K562 (cell line): ENCODE results near the gene C1orf198. TPM values are rescaled to one million over a fixed set of nuclear protein-coding genes. Genes with fewer than 3 reads are reported as not detected.

Experiments
- ATAC-seq: fragments of 200-7000 bp; cut with Tn5 transposase; 3 replicates; pipeline ENCODE4 v1.9.1; 2020; ENCODE audit warnings: moderate library complexity
- BruUV-seq: library from RNA; stranded (reverse); fragments of 400-500 nt; replicated peaks from 2 replicates; lab custom pipeline; 2021; lab: Mats Ljungman, UMichigan
- CTCF ChIA-PET: fragments of 300-600 bp; formaldehyde crosslinking; extraction: SDS; loops from one replicate; lab custom pipeline; 2021; ENCODE audit warnings: low intra/inter-chr PET ratio; lab: Yijun Ruan, JAX
- POLR2A ChIA-PET: fragments of 300-600, 350-650 bp; sonication (Branson Sonifier 250); formaldehyde crosslinking; extraction: SDS; loops from one replicate; lab custom pipeline; 2021; ENCODE audit warnings: antibody characterized with exemption, inconsistent platforms; lab: Yijun Ruan, JAX
- DNase-seq, 4 experiments: peaks; one replicate each; pipeline versions ENCODE4 v3.0.0 to v3.0.0-alpha.2; 2011 to 2018; ENCODE audit warnings: low spot score in 3 of 4, mixed read lengths in 3 of 4; ENCODE audit errors: extremely low read depth in 1 of 4
- FAIRE-seq: peaks from 2 replicates; lab custom pipeline; 2011; peaks lifted over from hg19 to GRCh38; lab: Jason Lieb, UNC
- H2AFZ ChIP-seq: 2 replicates; pipeline ENCODE4 v1.6.0; 2011; ENCODE audit warnings: low read depth, low read length, control low read depth, inconsistent platforms
- H3K27ac ChIP-seq: fragments of 200-600 bp; 3 replicates; pipeline ENCODE4 v1.8.0; 2011; ENCODE audit warnings: low read depth, mild to moderate bottlenecking, control low read depth, inconsistent platforms, low read length, moderate library complexity, mixed read lengths; ENCODE audit errors: extremely low read depth
- H3K27me3 ChIP-seq, 2 experiments: fragments of 300-600 bp in 1 of 2; 2 replicates in 1 of 2; 3 replicates in 1 of 2; pipeline versions ENCODE4 v1.6.0 to v1.8.0; 2011; ENCODE audit warnings: inconsistent platforms in 2 of 2, low read length in 2 of 2, mild to moderate bottlenecking in 1 of 2, mixed read lengths in 1 of 2, moderate library complexity in 1 of 2; ENCODE audit not compliant: control insufficient read depth in 2 of 2, insufficient read depth in 2 of 2
- H3K36me3 ChIP-seq: fragments of 300-600 bp; 3 replicates; pipeline ENCODE4 v1.8.0; 2011; ENCODE audit warnings: mild to moderate bottlenecking, low read length, inconsistent platforms; ENCODE audit not compliant: control insufficient read depth, insufficient read depth
- H3K4me1 ChIP-seq, 2 experiments: fragments of 200-600 bp in 1 of 2; replicated peaks in 1 of 2; 2 replicates in 1 of 2; 3 replicates in 1 of 2; pipeline versions ENCODE4 v1.5.1 to v1.8.0; 2011; ENCODE audit warnings: inconsistent platforms in 2 of 2, low read length in 2 of 2, mild to moderate bottlenecking in 1 of 2, mixed read lengths in 1 of 2, moderate library complexity in 1 of 2; ENCODE audit not compliant: control insufficient read depth in 2 of 2, insufficient read depth in 2 of 2
- H3K4me2 ChIP-seq: 2 replicates; pipeline ENCODE4 v1.6.1; 2011; ENCODE audit warnings: low read length, control low read depth, inconsistent platforms, mixed read lengths; ENCODE audit not compliant: insufficient read depth
- H3K4me3 ChIP-seq: fragments of 200-600 bp; sonication (generic), shearing (Covaris generic); 2 replicates; pipeline ENCODE4 v1.5.1; 2016; ENCODE audit warnings: control low read depth, inconsistent platforms
- H3K79me2 ChIP-seq: fragments of 200-600 bp; 3 replicates; pipeline ENCODE4 v1.8.0; 2011; ENCODE audit warnings: low read length, inconsistent platforms; ENCODE audit not compliant: control insufficient read depth, insufficient read depth
- H3K9ac ChIP-seq, 2 experiments: 2 replicates each; pipeline versions ENCODE4 v1.6.0 to v1.6.1; 2011; ENCODE audit warnings: low read depth in 2 of 2, low read length in 2 of 2, control low read depth in 1 of 2, inconsistent platforms in 1 of 2, mild to moderate bottlenecking in 1 of 2, mixed read lengths in 1 of 2; ENCODE audit not compliant: insufficient read depth in 1 of 2
- H3K9me1 ChIP-seq: one replicate; pipeline ENCODE4 v1.6.0; 2011; ENCODE audit warnings: inconsistent platforms, mild to moderate bottlenecking, low read length, moderate library complexity; ENCODE audit not compliant: control insufficient read depth, insufficient read depth
- H3K9me3 ChIP-seq: replicated peaks from 2 replicates; pipeline ENCODE4 v1.5.1; 2011; ENCODE audit warnings: low read depth, low read length, inconsistent platforms; ENCODE audit not compliant: control insufficient read depth, insufficient read depth
- H4K20me1 ChIP-seq: replicated peaks from 2 replicates; pipeline ENCODE4 v1.6.1; 2011; ENCODE audit warnings: low read length, inconsistent platforms, mixed read lengths; ENCODE audit not compliant: control insufficient read depth, insufficient read depth
- ARNT ChIP-seq, 2 experiments: fragments of 450-650 bp; IDR thresholded peaks; 2 replicates each; pipeline ENCODE4 v1.6.1; 2016; ENCODE audit warnings: mild to moderate bottlenecking in 1 of 2
- CBFA2T3 ChIP-seq: fragments of 450-650 bp; IDR thresholded peaks from 2 replicates; pipeline ENCODE4 v1.6.1; 2017
- CREM ChIP-seq: IDR thresholded peaks from 2 replicates; pipeline ENCODE4 v1.6.1; 2014; ENCODE audit warnings: antibody characterized with exemption, low read depth
- EGR1 ChIP-seq: fragments of 450-650 bp; conservative IDR thresholded peaks from 2 replicates; pipeline ENCODE4 v1.6.1; 2017; ENCODE audit warnings: mild to moderate bottlenecking
- ESRRA ChIP-seq: fragments of 450-650 bp; IDR thresholded peaks from 2 replicates; pipeline ENCODE4 v1.6.1; 2014; ENCODE audit warnings: low read depth, mild to moderate bottlenecking, moderate library complexity, borderline replicate concordance
- ILK ChIP-seq: fragments of 450-650 bp; IDR thresholded peaks from 2 replicates; pipeline ENCODE4 v1.6.1; 2016; ENCODE audit warnings: missing genetic modification characterization, low read depth, mild to moderate bottlenecking, missing compliant biosample characterization, moderate library complexity, borderline replicate concordance
- NR3C1 ChIP-seq: sonication (generic); formaldehyde crosslinking; IDR thresholded peaks from 2 replicates; pipeline ENCODE4 v1.8.1; 2022; ENCODE audit warnings: missing genetic modification reagents
- RHOXF2B ChIP-seq: fragments of 250-450 bp; sonication (Bioruptor Pico); conservative IDR thresholded peaks from 2 replicates; pipeline ENCODE4 v1.5.1; 2021
- SRSF7 ChIP-seq: fragments of 200-400 bp; formaldehyde crosslinking; optimal IDR thresholded peaks from 2 replicates; pipeline ENCODE3; 2017; ENCODE audit warnings: mild to moderate bottlenecking, low read depth, low read length
- TEAD1 ChIP-seq, 2 experiments: fragments of 450-650 bp in 1 of 2; sonication (generic) in 1 of 2; formaldehyde crosslinking; IDR thresholded peaks; 2 replicates each; pipeline versions ENCODE4 v1.4.0 to v1.8.0; 2020 to 2022; ENCODE audit warnings: mild to moderate bottlenecking in 2 of 2, missing genetic modification reagents in 1 of 2
- ZNF133 ChIP-seq: fragments of 250-450 bp; sonication (Bioruptor Pico); IDR thresholded peaks from 2 replicates; pipeline ENCODE4 v1.4.0; 2020; ENCODE audit warnings: mild to moderate bottlenecking
- ZNF76 ChIP-seq: fragments of 250-450 bp; sonication (Bioruptor Pico); IDR thresholded peaks from 2 replicates; pipeline ENCODE4 v1.4.0; 2020; ENCODE audit warnings: mild to moderate bottlenecking, moderate library complexity, borderline replicate concordance
- WGBS: fragments of 100-300 bp; shearing (Covaris generic); methylation state at CpG from one replicate; pipeline ENCODE4 v1.1.6; 2016; ENCODE audit warnings: low coverage, mixed read lengths; ENCODE audit not compliant: insufficient coverage; ENCODE audit errors: missing lambda C conversion rate; 5-methylcytosine and 5-hydroxymethylcytosine counted together
- in situ Hi-C: fragments of 300-500 bp; cut with MboI; formaldehyde crosslinking; loops from 4 replicates; pipeline ENCODE4 v1.15.0; 2018; ENCODE audit warnings: inconsistent platforms, mixed read lengths
- intact Hi-C: fragments of 100-400 bp; cut with micrococcal nuclease; formaldehyde crosslinking; loops from 2 replicates; pipeline ENCODE4 v1.14.2; 2022
- polyA plus RNA-seq, 8 experiments: library from polyadenylated mRNA; depleted of rRNA in 4 of 8; stranded (reverse) in 5 of 8; unstranded in 3 of 8; fragments of >200 nt; fragmentation: Nextera tagmentation in 2 of 8; fragmentation: Illumina TruSeq in 1 of 8; extraction: Ambion mirVana in 2 of 8; extraction: Trizol in 1 of 8; gene quantifications; 2 replicates each; pipeline versions ENCODE4 v1.2.1 to v1.2.3, GENCODE V29; 2011 to 2014; ENCODE audit warnings: inconsistent platforms in 1 of 8, missing spikeins in 1 of 8
- total RNA-seq, 7 experiments: library from RNA; depleted of rRNA in 6 of 7; stranded (reverse); fragments of >200 nt in 6 of 7; fragmentation: Illumina TruSeq in 2 of 7; extraction: Trizol in 2 of 7; gene quantifications; 2 replicates each; pipeline versions ENCODE4 v1.2.1 to v1.2.3, GENCODE V29; 2011 to 2021; ENCODE audit warnings: low replicate concordance in 1 of 7
- TF ChIP-seq, protein P1 (sequence below): fragments of 250-450 bp; sonication (Bioruptor Pico); IDR thresholded peaks from 2 replicates; pipeline ENCODE4 v1.5.0; 2021

Gene C1orf198
- total and polyA plus RNA-seq, 9 of the 15 experiments (the other 6 are each of a cell fraction or from before 2014, with no cell fraction given) = 2.0 to 15.1 (median 10.4) TPM

DNA sequence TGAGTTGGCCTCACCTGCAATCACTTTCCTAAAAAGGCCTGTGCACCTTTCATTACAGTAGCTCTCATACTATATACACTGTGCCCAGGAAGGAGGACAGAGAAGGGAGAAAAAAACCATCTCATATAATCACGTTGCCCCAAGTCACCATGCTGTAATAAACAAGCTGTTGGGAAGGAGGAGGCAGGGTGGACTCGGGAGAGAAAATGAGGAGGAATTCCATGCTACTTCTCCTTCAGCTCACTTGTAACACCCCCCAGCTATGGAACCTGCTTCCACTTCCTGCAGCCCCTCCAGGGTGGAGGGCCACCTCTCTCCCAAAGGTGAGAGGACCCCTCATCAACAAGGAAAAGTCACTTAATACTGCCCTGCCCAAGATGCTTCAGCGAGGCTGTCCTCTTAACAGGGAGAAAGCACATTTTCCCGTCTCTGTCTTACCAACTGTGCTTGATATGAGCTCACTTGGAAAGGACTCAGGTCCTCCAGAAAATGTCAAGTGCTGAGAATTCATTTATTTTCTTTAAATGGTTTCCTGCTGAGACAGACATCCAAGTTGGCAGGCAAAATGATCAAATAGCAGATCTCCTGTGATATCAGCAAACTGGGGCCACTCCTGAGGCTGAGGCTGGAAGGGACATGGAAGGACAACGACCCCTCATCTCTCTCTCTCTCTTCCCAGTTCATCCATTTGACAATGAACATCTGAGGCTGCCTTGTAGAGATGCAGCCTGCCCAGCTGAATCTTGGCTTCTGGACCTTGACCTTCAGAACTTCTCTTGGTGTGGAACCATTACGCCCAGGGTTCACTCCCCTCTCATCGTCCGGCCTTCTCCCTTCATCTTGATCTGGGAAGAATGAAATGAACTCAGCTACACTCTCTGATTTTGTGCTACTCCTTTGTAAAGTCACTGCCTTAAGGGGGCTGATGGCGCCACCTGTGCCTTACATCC, 67.2 kb downstream of the C1orf198 start:
- in situ Hi-C loops (loop anchor here (5.0 to 10.0 kb wide), 2 partner anchors 411 to 804 kb away; no protein-coding TSS in a partner anchor), intact Hi-C loops (no loop called here)
- BruUV-seq = no TSS peak
- no peak overlapping the region for H3K27ac ChIP-seq
- no peak for ATAC-seq
- H3K4me2 ChIP-seq = no peak overlapping the region
- no peaks in the 10 kb centered on the region; the same call in 1 of the 2 replicates for H4K20me1 ChIP-seq
- no peak overlapping the region for H3K4me3 ChIP-seq
- no peak overlapping the region for H3K9ac ChIP-seq
- DNase-seq = no peak
- H3K9me1 ChIP-seq = no peaks in the 10 kb centered on the region
- no peaks in the 10 kb centered on the region for H3K36me3 ChIP-seq
- POLR2A ChIA-PET = interaction anchor here (1.0 kb wide), 1 partner anchor 8 kb away, joined by 3 read pairs; no protein-coding TSS in a partner anchor
- H3K27me3 ChIP-seq = peaks cover 3 to 41% of the 10 kb centered on the region in 2 experiments; a peak in 3 of 5 replicates
- no peak for FAIRE-seq
- no peaks in the 10 kb centered on the region for H3K9me3 ChIP-seq
- no peaks in the 10 kb centered on the region for H3K4me1 ChIP-seq
- 0% methylated on average over 9 of the region's 9 CpGs for WGBS
- no peak overlapping the region for H2AFZ ChIP-seq
- H3K79me2 ChIP-seq = no peaks in the 10 kb centered on the region
- CTCF ChIA-PET = no interaction called here
- TF ChIP-seq ZNF76 = no peak
- TF ChIP-seq ARNT (IDR thresholded peaks at IDR 0.05) = no peak
- TF ChIP-seq NR3C1 = no peak
- TF ChIP-seq, protein P1, sequence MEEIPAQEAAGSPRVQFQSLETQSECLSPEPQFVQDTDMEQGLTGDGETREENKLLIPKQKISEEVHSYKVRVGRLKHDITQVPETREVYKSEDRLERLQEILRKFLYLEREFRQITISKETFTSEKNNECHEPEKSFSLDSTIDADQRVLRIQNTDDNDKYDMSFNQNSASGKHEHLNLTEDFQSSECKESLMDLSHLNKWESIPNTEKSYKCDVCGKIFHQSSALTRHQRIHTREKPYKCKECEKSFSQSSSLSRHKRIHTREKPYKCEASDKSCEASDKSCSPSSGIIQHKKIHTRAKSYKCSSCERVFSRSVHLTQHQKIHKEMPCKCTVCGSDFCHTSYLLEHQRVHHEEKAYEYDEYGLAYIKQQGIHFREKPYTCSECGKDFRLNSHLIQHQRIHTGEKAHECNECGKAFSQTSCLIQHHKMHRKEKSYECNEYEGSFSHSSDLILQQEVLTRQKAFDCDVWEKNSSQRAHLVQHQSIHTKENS (CRISPR knock-in tag) = no peak
- no peak for TF ChIP-seq TEAD1 (CRISPR knock-in tag; IDR thresholded peaks at IDR 0.05)
- no peak for TF ChIP-seq ESRRA
- no peak for TF ChIP-seq ILK (tag)
- TF ChIP-seq SRSF7 = no peak
- no peak for TF ChIP-seq ZNF133 (CRISPR knock-in tag)
- no peak for TF ChIP-seq EGR1
- TF ChIP-seq CBFA2T3 = no peak
- no peak for TF ChIP-seq CREM
- no peak for TF ChIP-seq RHOXF2B
